ENCODE results near the gene ARPC4.

DNA sequence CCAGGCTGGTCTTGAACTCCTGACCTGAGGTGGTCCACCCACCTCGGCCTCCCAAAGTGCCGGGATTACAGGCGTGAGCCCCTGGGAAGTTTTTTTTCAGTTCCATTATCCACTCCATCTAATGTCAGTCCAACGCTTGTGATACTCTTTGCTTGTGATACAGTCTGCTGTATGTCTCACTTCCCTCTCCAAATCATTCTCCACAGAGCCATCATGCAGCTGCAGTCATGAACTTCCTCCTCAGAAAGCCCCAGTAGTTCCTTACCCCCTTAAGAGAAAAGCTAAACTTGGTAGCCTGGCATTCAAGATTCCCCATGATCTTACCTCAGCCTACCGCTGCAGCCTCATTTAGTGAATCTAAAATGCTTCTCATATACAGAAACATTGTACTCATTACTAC is 2.3 kb downstream of the ARPC4 start:
- TF ChIP-seq, protein P1, sequence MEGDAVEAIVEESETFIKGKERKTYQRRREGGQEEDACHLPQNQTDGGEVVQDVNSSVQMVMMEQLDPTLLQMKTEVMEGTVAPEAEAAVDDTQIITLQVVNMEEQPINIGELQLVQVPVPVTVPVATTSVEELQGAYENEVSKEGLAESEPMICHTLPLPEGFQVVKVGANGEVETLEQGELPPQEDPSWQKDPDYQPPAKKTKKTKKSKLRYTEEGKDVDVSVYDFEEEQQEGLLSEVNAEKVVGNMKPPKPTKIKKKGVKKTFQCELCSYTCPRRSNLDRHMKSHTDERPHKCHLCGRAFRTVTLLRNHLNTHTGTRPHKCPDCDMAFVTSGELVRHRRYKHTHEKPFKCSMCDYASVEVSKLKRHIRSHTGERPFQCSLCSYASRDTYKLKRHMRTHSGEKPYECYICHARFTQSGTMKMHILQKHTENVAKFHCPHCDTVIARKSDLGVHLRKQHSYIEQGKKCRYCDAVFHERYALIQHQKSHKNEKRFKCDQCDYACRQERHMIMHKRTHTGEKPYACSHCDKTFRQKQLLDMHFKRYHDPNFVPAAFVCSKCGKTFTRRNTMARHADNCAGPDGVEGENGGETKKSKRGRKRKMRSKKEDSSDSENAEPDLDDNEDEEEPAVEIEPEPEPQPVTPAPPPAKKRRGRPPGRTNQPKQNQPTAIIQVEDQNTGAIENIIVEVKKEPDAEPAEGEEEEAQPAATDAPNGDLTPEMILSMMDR (conservative IDR thresholded peaks at IDR 0.05 in 1 of 2, IDR thresholded peaks at IDR 0.05 in 1 of 2; ENCODE audit: low read depth in 1 of 2, low read length in 2 of 2) = no peak
- TF ChIP-seq EZH2 (IDR thresholded peaks at IDR 0.05; ENCODE audit: low read length, missing control alignments) = no peak

Measured in fibroblast of lung (primary cell).